Astrocyte (in vitro differentiated cells and primary cell): ENCODE measurements around the gene FBXW5. TPM values are rescaled to one million over a fixed set of nuclear protein-coding genes. Genes with fewer than 3 reads are reported as not detected.

ENCODE experiments used
- DNase-seq: peaks from one replicate; pipeline ENCODE4 v3.0.0-alpha.2; 2010; ENCODE audit warnings: low read depth
- FAIRE-seq: peaks from 2 replicates; lab custom pipeline; 2011; peaks lifted over from hg19 to GRCh38; lab: Jason Lieb, UNC
- H2AFZ ChIP-seq: 2 replicates; pipeline ENCODE4 v1.6.0; 2012; ENCODE audit warnings: low read depth, low read length, inconsistent platforms
- H3K27ac ChIP-seq: 2 replicates; pipeline ENCODE4 v1.5.1; 2011; ENCODE audit warnings: low read depth, low read length, inconsistent platforms
- H3K27me3 ChIP-seq: 2 replicates; pipeline ENCODE4 v1.6.0; 2011; ENCODE audit warnings: low read length, inconsistent platforms; ENCODE audit not compliant: insufficient read depth
- H3K36me3 ChIP-seq: 2 replicates; pipeline ENCODE4 v1.5.1; 2011; ENCODE audit warnings: low read length, inconsistent platforms; ENCODE audit not compliant: insufficient read depth
- H3K4me1 ChIP-seq: 2 replicates; pipeline ENCODE4 v1.5.1; 2011; ENCODE audit warnings: low read length, inconsistent platforms; ENCODE audit not compliant: insufficient read depth
- H3K4me2 ChIP-seq: 2 replicates; pipeline ENCODE4 v1.6.0; 2012; ENCODE audit warnings: low read length, inconsistent platforms
- H3K4me3 ChIP-seq: 2 replicates; pipeline ENCODE4 v1.5.1; 2011; ENCODE audit warnings: low read depth, mild to moderate bottlenecking, low read length, inconsistent platforms; ENCODE audit not compliant: insufficient read depth
- H3K79me2 ChIP-seq: 2 replicates; pipeline ENCODE4 v1.6.0; 2012; ENCODE audit warnings: mild to moderate bottlenecking, low read length, inconsistent platforms; ENCODE audit not compliant: insufficient read depth
- H3K9ac ChIP-seq: 2 replicates; pipeline ENCODE4 v1.6.0; 2012; ENCODE audit warnings: mild to moderate bottlenecking, low read length, inconsistent platforms
- H3K9me3 ChIP-seq: 2 replicates; pipeline ENCODE4 v1.5.1; 2012; ENCODE audit warnings: low read depth, mild to moderate bottlenecking, low read length, inconsistent platforms; ENCODE audit not compliant: insufficient read depth
- H4K20me1 ChIP-seq: 2 replicates; pipeline ENCODE4 v1.6.0; 2012; ENCODE audit warnings: low read length, inconsistent platforms; ENCODE audit not compliant: insufficient read depth
- H3K27ac Mint-ChIP-seq: one replicate; pipeline ENCODE4 v1.8.0; 2021; ENCODE audit warnings: mild to moderate bottlenecking, mixed read lengths; ENCODE audit not compliant: unreplicated experiment
- H3K27me3 Mint-ChIP-seq: one replicate; pipeline ENCODE4 v1.8.0; 2021; ENCODE audit warnings: low read depth, mixed read lengths; ENCODE audit not compliant: unreplicated experiment
- H3K36me3 Mint-ChIP-seq: one replicate; pipeline ENCODE4 v1.8.0; 2021; ENCODE audit warnings: low read depth, mixed read lengths; ENCODE audit not compliant: unreplicated experiment
- H3K4me1 Mint-ChIP-seq: one replicate; pipeline ENCODE4 v1.8.0; 2021; ENCODE audit warnings: low read depth, mixed read lengths; ENCODE audit not compliant: unreplicated experiment
- H3K4me3 Mint-ChIP-seq: one replicate; pipeline ENCODE4 v1.8.0; 2021; ENCODE audit warnings: mild to moderate bottlenecking, moderate library complexity, mixed read lengths; ENCODE audit not compliant: unreplicated experiment
- H3K9me3 Mint-ChIP-seq: one replicate; pipeline ENCODE4 v1.8.0; 2021; ENCODE audit warnings: mild to moderate bottlenecking, mixed read lengths; ENCODE audit not compliant: unreplicated experiment
- CTCF ChIP-seq: IDR thresholded peaks from 2 replicates; pipeline ENCODE4 v1.5.1; 2011; ENCODE audit warnings: low read depth, mild to moderate bottlenecking, inconsistent platforms, low read length, moderate library complexity; ENCODE audit not compliant: insufficient read depth
- EZH2 ChIP-seq: IDR thresholded peaks from 2 replicates; pipeline ENCODE4 v1.6.1; 2012; ENCODE audit warnings: mild to moderate bottlenecking, low read length, inconsistent platforms; ENCODE audit not compliant: insufficient read depth
- total RNA-seq: library from RNA; stranded (reverse); gene quantifications from 2 replicates; pipeline ENCODE4 v1.2.1, GENCODE V29; 2021

Gene FBXW5
- total RNA-seq, 1 donor from 2014 or later: 70.4 TPM

GRCh38 chr9:136944212-136944518 lies 373 bp downstream of the FBXW5 start:
- no peaks in the 10 kb centered on the region for H3K9me3 Mint-ChIP-seq
- H3K4me3 Mint-ChIP-seq: no peak overlapping the region
- no peaks in the 10 kb centered on the region for H3K36me3 ChIP-seq
- TF ChIP-seq EZH2 (no peak), CTCF (no peak)
- peak overlapping the region; percentile 80 for H3K4me3 ChIP-seq
- no peaks in the 10 kb centered on the region for H3K9me3 ChIP-seq
- peak overlapping the region; percentile 68 for H3K27ac ChIP-seq
- peak overlapping the region; percentile 94 for H3K4me2 ChIP-seq
- H3K4me1 ChIP-seq: peaks cover 9% of the 10 kb centered on the region
- peaks cover 47% of the 10 kb centered on the region for H3K79me2 ChIP-seq
- no peak overlapping the region for H3K27ac Mint-ChIP-seq
- no peaks in the 10 kb centered on the region for H3K4me1 Mint-ChIP-seq
- DNase-seq: peak; percentile 17
- FAIRE-seq: no peak
- H3K27me3 Mint-ChIP-seq: no peaks in the 10 kb centered on the region
- H2AFZ ChIP-seq: peak overlapping the region; percentile 60
- peak overlapping the region; percentile 87 for H3K9ac ChIP-seq
- peaks cover 36% of the 10 kb centered on the region for H4K20me1 ChIP-seq
- no peaks in the 10 kb centered on the region for H3K36me3 Mint-ChIP-seq
- H3K27me3 ChIP-seq: no peaks in the 10 kb centered on the region

- H3K27ac ChIP-seq: peak overlapping the region; percentile 68
These were observed 987 bp downstream of the FBXW5 start for GRCh38 chr9:136943291-136944211.

More at GRCh38 chr9:136943291-136944211, 987 bp downstream of the FBXW5 start:
- H3K9me3 ChIP-seq: no peaks in the 10 kb centered on the region
- H3K27me3 ChIP-seq: no peaks in the 10 kb centered on the region
- H3K9me3 Mint-ChIP-seq: no peaks in the 10 kb centered on the region
- peaks cover 3% of the 10 kb centered on the region for H3K36me3 Mint-ChIP-seq
- H3K4me3 ChIP-seq: peak overlapping the region; percentile 80
- no peak for TF ChIP-seq CTCF
- TF ChIP-seq EZH2: no peak
- H3K4me1 ChIP-seq: peaks cover 9% of the 10 kb centered on the region
- peak overlapping the region; percentile 87 for H3K9ac ChIP-seq
- H3K27ac Mint-ChIP-seq: no peak overlapping the region
- no peaks in the 10 kb centered on the region for H3K27me3 Mint-ChIP-seq
- DNase-seq (no peak), FAIRE-seq (no peak)
- peak overlapping the region; percentile 81 for H3K4me3 Mint-ChIP-seq
- H3K79me2 ChIP-seq: peaks cover 47% of the 10 kb centered on the region
- peak overlapping the region; percentile 60 for H2AFZ ChIP-seq
- peak overlapping the region; percentile 94 for H3K4me2 ChIP-seq
- no peaks in the 10 kb centered on the region for H3K4me1 Mint-ChIP-seq
- H3K36me3 ChIP-seq: no peaks in the 10 kb centered on the region
- H4K20me1 ChIP-seq: peaks cover 36% of the 10 kb centered on the region
